Activated CD4-positive, alpha-beta memory T cell treated with anti-CD3 and anti-CD28 coated beads, Interleukin-2, amount 10 ng/mL, durations not matched to agents 7 days and 5 days (primary cell): ENCODE results near the gene NEK1. TPM values are rescaled to one million over a fixed set of nuclear protein-coding genes. Genes with fewer than 3 reads are reported as not detected.
"Not testable (repeated sequence)": the region's sequence is repeated elsewhere in the genome, so short reads cannot be mapped to it uniquely, and the experiment has no call there.

Experiments
- CTCF ChIA-PET: fragments of 350-600 bp; sonication (Branson Sonifier 250); formaldehyde crosslinking; loops from one replicate; lab custom pipeline; 2021; ENCODE audit warnings: antibody characterized with exemption, inconsistent platforms; lab: Charles Lee
- POLR2A ChIA-PET: fragments of 350-600 bp; sonication (Branson Sonifier 250); formaldehyde crosslinking; loops from one replicate; lab custom pipeline; 2021; ENCODE audit warnings: antibody characterized with exemption; lab: Charles Lee
- DNase-seq: peaks from one replicate; pipeline ENCODE4 v3.0.0-alpha.2; 2020
- H3K27ac Mint-ChIP-seq: one replicate; pipeline ENCODE4 v1.8.0; 2021; ENCODE audit warnings: mild to moderate bottlenecking, mixed read lengths
- H3K27me3 Mint-ChIP-seq: one replicate; pipeline ENCODE4 v1.8.0; 2021; ENCODE audit warnings: mixed read lengths
- H3K36me3 Mint-ChIP-seq: one replicate; pipeline ENCODE4 v1.8.0; 2021; ENCODE audit warnings: low read depth, mixed read lengths
- H3K4me1 Mint-ChIP-seq: one replicate; pipeline ENCODE4 v1.8.0; 2021; ENCODE audit warnings: mixed read lengths
- H3K4me3 Mint-ChIP-seq: one replicate; pipeline ENCODE4 v1.8.0; 2021; ENCODE audit warnings: mild to moderate bottlenecking, mixed read lengths
- H3K9me3 Mint-ChIP-seq: one replicate; pipeline ENCODE4 v1.8.0; 2021; ENCODE audit warnings: mixed read lengths
- total RNA-seq, 2 experiments: library from RNA; stranded (reverse); gene quantifications; one replicate each; pipeline ENCODE4 v1.2.3, GENCODE V29; 2021

The NEK1 gene
- total RNA-seq, 2 experiments from 2014 or later: 14.6 to 14.8 TPM

DNA sequence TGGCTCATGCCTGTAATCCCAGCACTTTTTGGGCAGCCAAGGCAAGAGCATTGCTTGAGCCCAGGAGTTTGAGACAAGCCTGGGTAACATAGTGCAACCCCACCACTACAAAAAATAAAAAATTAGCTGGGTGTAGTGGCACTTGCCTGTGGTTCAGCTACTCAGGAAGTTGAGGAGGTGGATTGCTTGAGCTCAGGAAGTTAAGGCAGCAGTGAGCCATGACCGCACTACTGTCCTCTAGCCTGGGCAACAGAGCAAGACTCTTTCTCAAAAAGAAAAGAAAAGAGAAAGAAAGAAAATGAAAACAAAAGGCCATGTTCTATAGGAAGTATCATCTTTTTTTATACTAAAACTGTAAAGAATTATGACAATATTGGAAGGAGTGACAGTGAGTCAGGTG, 38.5 kb downstream of the NEK1 start:
- no peak overlapping the region for H3K27ac Mint-ChIP-seq
- no peak overlapping the region for H3K4me3 Mint-ChIP-seq
- ChIA-PET POLR2A (no interaction called here), CTCF (no interaction called here)
- H3K36me3 Mint-ChIP-seq: peaks cover 43% of the 10 kb centered on the region
- no peaks in the 10 kb centered on the region for H3K9me3 Mint-ChIP-seq
- H3K27me3 Mint-ChIP-seq: no peaks in the 10 kb centered on the region
- peaks cover 13% of the 10 kb centered on the region for H3K4me1 Mint-ChIP-seq
- DNase-seq: no peak

DNA sequence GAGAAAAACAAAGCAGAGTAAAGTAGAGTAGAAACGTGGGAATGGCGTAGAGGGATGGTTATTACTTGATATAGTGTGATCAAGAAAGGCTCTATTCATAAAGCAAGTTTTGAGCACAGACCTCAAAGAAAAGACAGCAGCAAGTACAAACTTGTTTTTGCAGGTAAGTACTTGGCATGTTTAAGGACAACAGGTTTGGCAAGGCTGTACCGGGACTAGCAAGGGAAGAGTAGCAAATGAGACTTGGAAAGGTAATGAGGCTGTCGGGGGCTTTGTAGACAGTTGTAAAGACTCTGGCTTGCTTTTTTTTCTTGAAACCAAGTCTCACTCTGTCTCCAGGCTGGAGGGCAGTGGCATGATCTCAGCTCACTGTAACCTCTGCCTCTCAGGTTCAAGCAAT, 40.9 kb downstream of the NEK1 start:
- no peak for DNase-seq
- CTCF ChIA-PET: no interaction called here
- H3K27me3 Mint-ChIP-seq: no peaks in the 10 kb centered on the region
- H3K36me3 Mint-ChIP-seq: peaks cover 44% of the 10 kb centered on the region
- peaks cover 15% of the 10 kb centered on the region for H3K4me1 Mint-ChIP-seq
- no peak overlapping the region for H3K4me3 Mint-ChIP-seq
- H3K27ac Mint-ChIP-seq: no peak overlapping the region
- POLR2A ChIA-PET: no interaction called here
- H3K9me3 Mint-ChIP-seq: no peaks in the 10 kb centered on the region

DNA sequence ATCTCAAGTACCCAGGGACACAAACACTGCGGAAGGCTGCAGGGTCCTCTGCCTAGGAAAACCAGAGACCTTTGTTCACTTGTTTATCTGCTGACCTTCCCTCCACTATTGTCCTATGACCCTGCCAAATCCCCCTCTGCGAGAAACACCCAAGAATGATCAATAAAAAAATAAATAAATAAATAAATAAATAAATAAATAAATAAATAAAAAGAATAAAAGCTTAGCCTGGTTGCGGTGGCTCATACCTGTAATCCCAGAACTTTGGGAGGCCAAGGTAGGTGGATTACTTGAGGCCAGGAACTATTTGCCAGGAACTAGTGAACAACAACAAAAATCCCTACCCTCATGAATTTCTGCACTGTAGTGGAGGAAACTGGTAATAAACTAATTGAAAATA, 41.4 kb downstream of the NEK1 start:
- H3K27me3 Mint-ChIP-seq, H3K4me3 Mint-ChIP-seq, H3K9me3 Mint-ChIP-seq, CTCF ChIA-PET, DNase-seq, POLR2A ChIA-PET, H3K27ac Mint-ChIP-seq: not testable (repeated sequence)
- Mint-ChIP-seq H3K4me1 (peaks cover 16% of the 10 kb centered on the region), H3K36me3 (peaks cover 41% of the 10 kb centered on the region)

DNA sequence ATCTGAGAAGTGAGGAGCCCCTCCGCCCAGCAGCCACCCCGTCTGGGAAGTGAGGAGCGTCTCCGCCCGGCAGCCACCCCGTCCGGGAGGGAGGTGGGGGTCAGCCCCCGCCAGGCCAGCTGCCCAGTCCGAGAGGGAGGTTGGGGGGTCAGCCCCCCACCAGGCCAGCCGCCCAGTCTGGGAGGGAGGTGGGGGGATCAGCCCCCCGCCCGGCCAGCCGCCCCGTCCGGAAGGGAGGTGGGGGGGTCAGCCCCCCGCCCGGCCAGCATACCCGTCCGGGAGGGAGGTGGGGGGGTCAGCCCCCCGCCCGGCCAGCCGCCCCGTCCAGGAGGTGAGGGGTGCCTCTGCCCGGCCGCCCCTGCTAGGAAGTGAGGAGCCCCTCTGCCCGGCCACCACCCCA, 42.1 kb downstream of the NEK1 start:
- CTCF ChIA-PET, POLR2A ChIA-PET, H3K4me3 Mint-ChIP-seq, H3K9me3 Mint-ChIP-seq, H3K27ac Mint-ChIP-seq, DNase-seq, H3K27me3 Mint-ChIP-seq: not testable (repeated sequence)
- Mint-ChIP-seq H3K36me3 (peaks cover 37% of the 10 kb centered on the region), H3K4me1 (peaks cover 18% of the 10 kb centered on the region)

DNA sequence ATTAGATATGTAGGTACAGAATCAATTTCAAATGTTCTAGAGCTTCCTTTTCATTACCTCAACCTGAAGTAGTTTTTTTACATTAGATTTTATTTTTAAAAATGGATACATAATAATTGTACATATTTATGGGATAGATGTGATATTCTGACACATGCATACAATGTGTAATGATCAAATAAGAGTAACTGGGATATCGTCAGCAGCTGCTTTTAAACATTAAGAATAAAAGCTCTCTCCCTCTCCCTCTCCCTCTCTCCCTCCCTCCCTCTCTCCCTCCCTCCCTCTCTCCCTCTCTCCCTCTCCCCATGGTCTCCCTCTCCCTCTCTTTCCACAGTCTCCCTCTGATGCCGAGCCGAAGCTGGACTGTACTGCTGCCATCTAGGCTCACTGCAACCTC, 43.2 kb downstream of the NEK1 start:
- H3K4me3 Mint-ChIP-seq, POLR2A ChIA-PET: not testable (repeated sequence)

DNA sequence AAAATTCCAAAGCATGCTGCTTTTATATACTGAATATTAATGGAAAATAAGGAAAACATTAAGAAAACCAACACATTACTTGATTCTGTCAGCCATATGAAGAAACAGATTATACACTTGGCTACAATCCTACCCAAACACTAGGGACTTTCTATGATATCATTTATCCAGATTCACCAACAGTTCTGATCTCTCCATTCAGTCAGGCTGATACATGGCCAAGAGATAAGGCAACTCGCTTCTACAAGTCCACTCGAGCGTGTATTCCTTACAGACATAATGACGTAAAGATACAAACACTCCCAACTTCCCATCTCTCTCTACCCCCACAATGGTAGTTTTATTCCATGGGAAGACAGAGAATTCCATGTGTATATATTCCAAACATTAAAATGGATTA, 44.5 kb downstream of the NEK1 start:
- H3K4me3 Mint-ChIP-seq: no peak overlapping the region
- H3K36me3 Mint-ChIP-seq: peaks cover 16% of the 10 kb centered on the region
- ChIA-PET CTCF (no interaction called here), POLR2A (no interaction called here)
- H3K27me3 Mint-ChIP-seq: no peaks in the 10 kb centered on the region
- no peaks in the 10 kb centered on the region for H3K9me3 Mint-ChIP-seq
- peaks cover 6% of the 10 kb centered on the region for H3K4me1 Mint-ChIP-seq
- no peak for DNase-seq
- H3K27ac Mint-ChIP-seq: no peak overlapping the region

More for the DNA sequence above, 43.2 kb downstream of the NEK1 start:
- CTCF ChIA-PET: interaction anchor here (0.6 kb wide), 1 partner anchor 303 kb away, joined by 3 read pairs; no protein-coding TSS in a partner anchor
- not testable (repeated sequence) for H3K27ac Mint-ChIP-seq, DNase-seq, H3K9me3 Mint-ChIP-seq, H3K27me3 Mint-ChIP-seq
- peaks cover 28% of the 10 kb centered on the region for H3K36me3 Mint-ChIP-seq
- peaks cover 13% of the 10 kb centered on the region for H3K4me1 Mint-ChIP-seq

DNA sequence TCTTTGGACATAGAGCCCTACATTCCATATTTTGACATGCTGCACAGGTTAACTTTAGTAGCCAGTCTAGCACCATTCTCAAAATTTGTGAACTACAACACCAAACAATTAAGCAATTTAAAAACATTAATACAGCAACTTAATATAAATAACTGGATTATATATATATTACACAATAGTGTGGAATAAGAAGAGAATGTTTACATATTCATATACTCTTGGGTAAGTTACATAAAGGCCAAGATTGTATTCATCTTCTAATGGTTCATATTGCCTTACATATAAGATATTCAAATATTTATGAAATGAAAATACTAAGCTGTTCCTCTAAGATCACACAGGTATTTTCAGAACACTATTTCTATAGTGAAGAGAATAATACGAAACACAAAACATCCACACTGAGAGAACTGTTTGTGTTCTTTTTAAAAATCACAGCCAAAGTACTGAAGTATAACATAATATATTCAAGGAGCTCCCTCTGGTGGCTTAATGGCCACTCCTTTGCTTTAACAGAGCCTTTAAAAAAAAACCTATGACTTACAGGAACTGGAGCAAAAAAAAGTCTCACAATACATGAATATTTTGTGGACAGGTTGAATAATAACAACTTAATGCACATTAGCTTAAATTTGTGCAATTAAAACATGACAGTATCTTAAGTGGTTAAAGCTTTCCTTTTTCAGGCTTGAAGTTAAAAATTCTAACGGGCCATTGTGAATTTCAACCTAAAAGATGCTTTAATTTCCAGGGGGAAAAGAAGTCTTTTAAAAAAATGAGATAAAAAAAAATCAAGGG, 46.2 kb downstream of the NEK1 start:
- Mint-ChIP-seq H3K4me3 (no peak overlapping the region), H3K27me3 (no peaks in the 10 kb centered on the region), H3K27ac (peak overlapping the region; percentile 44), H3K36me3 (peaks cover 5% of the 10 kb centered on the region), H3K9me3 (no peaks in the 10 kb centered on the region), H3K4me1 (peaks cover 6% of the 10 kb centered on the region)
- ChIA-PET POLR2A (no interaction called here), CTCF (interaction anchor here (0.5 to 2.5 kb wide), 11 partner anchors 10 to 645 kb away, joined by 3 to 13 read pairs (median 5); partner anchors contain the start of genes CLCN3, NEK1 and SH3RF1)
- DNase-seq: no peak

DNA sequence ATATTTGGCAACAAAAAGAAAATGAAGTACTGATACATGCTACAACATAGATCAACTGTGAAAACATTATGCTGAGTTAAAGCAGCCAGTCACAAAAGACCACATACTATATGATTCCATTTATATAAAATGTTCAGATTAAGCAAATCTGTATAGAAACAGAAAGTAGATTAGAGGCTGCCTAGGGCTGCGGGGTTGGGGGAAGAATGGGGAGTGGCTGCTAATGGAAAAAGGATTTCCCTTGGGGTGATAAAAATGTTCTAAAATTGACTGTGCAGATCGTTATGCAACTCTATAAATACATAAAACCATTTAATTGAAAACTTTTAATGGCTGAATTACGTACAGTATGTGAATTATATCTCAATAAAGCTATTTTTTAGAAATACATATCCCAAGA, 46.8 kb downstream of the NEK1 start:
- peaks cover 9% of the 10 kb centered on the region for H3K36me3 Mint-ChIP-seq
- no peaks in the 10 kb centered on the region for H3K9me3 Mint-ChIP-seq
- ChIA-PET POLR2A (no interaction called here), CTCF (interaction anchor here (1.0 to 2.5 kb wide), 9 partner anchors 10 to 644 kb away, joined by 3 to 13 read pairs (median 6); partner anchors contain the start of genes CLCN3, NEK1 and SH3RF1)
- DNase-seq: no peak
- no peak overlapping the region for H3K4me3 Mint-ChIP-seq
- peaks cover 6% of the 10 kb centered on the region for H3K4me1 Mint-ChIP-seq
- no peak overlapping the region for H3K27ac Mint-ChIP-seq
- no peaks in the 10 kb centered on the region for H3K27me3 Mint-ChIP-seq

DNA sequence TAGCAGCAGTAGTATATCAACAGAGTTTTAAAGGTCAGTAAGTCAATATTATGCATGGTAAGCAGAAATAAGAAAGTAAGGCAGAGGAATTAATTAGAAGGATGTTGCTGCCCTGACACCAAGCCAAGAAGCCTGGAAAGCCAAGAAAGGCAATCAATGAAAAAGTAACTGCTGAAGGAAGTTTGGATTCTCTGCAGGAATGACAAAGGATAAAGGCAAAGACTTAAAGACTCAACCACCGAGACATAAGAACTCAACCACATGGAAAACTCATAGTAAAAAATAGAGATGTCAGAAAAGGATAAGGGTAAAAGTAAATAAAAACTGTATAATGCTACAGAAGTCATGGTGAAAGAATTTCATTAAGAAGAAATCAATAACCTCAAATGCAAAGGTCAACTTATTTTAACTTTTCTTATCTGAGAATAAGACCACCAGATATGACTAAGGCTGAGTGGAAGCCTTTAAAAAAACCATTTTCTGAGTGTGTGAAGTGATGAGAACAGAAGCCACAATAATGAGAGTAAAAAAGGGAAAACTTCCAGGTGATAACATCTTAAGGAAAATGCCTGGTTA, 55.2 kb downstream of the NEK1 start:
- no peaks in the 10 kb centered on the region for H3K4me1 Mint-ChIP-seq
- CTCF ChIA-PET: no interaction called here
- peaks cover 37% of the 10 kb centered on the region for H3K36me3 Mint-ChIP-seq
- POLR2A ChIA-PET: no interaction called here
- H3K9me3 Mint-ChIP-seq: peaks cover 4% of the 10 kb centered on the region
- H3K27ac Mint-ChIP-seq: no peak overlapping the region
- no peak overlapping the region for H3K4me3 Mint-ChIP-seq
- DNase-seq: no peak
- H3K27me3 Mint-ChIP-seq: no peaks in the 10 kb centered on the region

DNA sequence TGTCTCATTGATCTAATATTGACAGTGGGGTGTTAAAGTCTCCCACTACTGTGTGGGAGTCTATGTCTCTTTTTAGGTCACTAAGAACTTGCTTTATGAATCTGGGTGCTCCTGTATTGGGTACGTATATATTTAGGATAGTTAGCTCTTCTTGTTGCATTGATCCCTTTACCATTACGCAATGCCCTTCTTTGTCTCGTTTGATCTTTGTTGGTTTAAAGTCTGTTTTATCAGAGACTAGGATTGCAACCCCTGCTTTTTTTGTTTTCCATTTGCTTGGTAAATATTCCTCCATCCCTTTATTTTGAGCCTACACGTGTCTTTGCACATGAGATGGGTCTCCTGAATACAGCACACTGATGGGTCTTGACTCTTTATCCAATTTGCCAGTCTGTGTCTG, 65.8 kb downstream of the NEK1 start:
- H3K4me1 Mint-ChIP-seq, POLR2A ChIA-PET, H3K27me3 Mint-ChIP-seq, DNase-seq, CTCF ChIA-PET, H3K27ac Mint-ChIP-seq, H3K4me3 Mint-ChIP-seq: not testable (repeated sequence)
- Mint-ChIP-seq H3K9me3 (peaks cover 46% of the 10 kb centered on the region), H3K36me3 (peaks cover 24% of the 10 kb centered on the region)

DNA sequence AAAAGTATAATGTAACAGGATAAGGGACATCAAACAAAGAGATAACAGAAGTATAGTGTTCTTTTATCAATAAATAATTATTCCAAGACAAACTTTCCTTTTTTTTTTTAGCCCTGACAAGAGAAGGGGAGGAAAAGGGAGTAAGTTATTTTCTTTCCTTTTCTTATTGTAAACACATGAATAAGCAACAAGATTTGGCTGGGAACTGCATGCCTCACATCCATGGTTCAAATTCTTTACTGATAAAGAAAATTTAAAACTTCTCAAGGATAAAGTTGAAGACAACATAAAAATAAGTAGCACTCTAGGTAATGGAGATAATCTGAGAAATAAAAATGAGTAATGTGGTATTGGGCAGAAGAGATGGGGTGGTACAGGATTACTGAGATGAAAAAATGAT, 71.6 kb downstream of the NEK1 start:
- Mint-ChIP-seq H3K9me3 (peaks cover 19% of the 10 kb centered on the region), H3K4me3 (no peak overlapping the region), H3K36me3 (peaks cover 4% of the 10 kb centered on the region), H3K4me1 (no peaks in the 10 kb centered on the region), H3K27me3 (no peaks in the 10 kb centered on the region), H3K27ac (no peak overlapping the region)
- no peak for DNase-seq
- POLR2A ChIA-PET: no interaction called here
- CTCF ChIA-PET: interaction anchor here (1.0 kb wide), 1 partner anchor 48 kb away, joined by 3 read pairs; no protein-coding TSS in a partner anchor

DNA sequence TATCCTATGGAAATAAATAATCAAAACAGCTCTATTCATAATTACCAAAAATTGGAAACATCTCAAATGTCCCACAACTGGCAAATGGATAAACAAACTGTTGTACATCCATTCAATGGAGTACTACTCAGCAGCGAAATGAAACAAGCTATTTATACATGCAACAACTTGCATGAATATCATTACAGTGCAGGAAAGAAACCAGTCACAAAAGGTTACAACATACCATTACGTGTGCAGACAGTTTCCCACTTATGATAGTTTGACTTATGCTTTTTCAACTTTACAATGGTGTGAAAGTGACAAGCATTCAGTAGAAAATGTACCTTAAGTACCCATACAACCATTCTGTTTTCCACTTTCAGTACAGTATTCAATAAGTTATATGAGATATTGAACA, 82.3 kb downstream of the NEK1 start:
- Mint-ChIP-seq H3K4me1 (no peaks in the 10 kb centered on the region), H3K36me3 (peaks cover 35% of the 10 kb centered on the region), H3K27ac (no peak overlapping the region), H3K4me3 (no peak overlapping the region), H3K9me3 (no peaks in the 10 kb centered on the region), H3K27me3 (no peaks in the 10 kb centered on the region)
- CTCF ChIA-PET: no interaction called here
- DNase-seq: no peak
- POLR2A ChIA-PET: no interaction called here

DNA sequence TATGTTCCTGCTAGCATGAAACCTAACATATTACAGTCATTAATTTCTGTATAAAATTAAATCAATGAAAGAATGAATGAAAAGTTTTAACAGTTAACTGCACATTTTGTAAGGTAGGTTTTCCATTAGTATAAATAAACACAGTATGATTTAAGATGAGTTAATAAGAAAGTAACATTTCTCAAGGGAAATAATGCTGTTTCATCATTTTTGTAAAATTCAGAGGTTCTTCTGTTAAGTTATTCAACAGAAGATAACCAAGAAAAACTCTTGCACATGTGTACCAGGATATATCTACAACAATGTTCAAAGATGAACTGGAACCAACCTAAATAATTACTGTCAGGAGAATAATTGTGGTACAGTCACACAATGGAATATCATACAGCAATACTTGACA, 88.6 kb downstream of the NEK1 start:
- Mint-ChIP-seq H3K4me1 (no peaks in the 10 kb centered on the region), H3K4me3 (no peak overlapping the region), H3K36me3 (peaks cover 20% of the 10 kb centered on the region), H3K9me3 (peaks cover 3% of the 10 kb centered on the region), H3K27ac (no peak overlapping the region), H3K27me3 (no peaks in the 10 kb centered on the region)
- DNase-seq: no peak
- ChIA-PET CTCF (no interaction called here), POLR2A (no interaction called here)
